ENCODE data around the gene CLEC11A.
A peak's percentile ranks its signal among the peaks of the same experiment; 100 is the strongest.

CLEC11A gene, protein sequence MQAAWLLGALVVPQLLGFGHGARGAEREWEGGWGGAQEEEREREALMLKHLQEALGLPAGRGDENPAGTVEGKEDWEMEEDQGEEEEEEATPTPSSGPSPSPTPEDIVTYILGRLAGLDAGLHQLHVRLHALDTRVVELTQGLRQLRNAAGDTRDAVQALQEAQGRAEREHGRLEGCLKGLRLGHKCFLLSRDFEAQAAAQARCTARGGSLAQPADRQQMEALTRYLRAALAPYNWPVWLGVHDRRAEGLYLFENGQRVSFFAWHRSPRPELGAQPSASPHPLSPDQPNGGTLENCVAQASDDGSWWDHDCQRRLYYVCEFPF

DNA sequence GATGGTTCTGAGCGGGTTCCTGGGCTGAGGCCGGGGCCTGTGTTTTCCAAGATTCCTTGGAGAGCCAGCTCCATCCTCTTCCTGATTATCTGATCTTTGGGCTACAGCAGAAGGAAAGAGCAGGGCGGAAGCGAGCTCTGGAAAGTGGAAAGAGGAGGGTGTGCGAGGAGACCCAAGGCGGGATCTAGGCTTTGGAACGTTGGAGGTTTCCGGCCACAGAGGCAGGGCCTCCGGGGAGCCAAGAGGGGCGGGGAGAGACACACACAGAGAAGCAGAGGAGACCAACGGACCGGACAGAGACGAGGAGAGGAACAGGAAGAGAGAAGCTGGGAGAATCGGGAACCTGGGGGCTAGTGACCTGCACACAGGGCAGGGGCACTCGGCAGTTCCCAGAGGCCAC is at the start of gene CLEC11A:
Gene CLEC11A, plus strand, starts transcription at position 296 of the 400 bp plus-strand sequence. CDS start 162 bp downstream, outside the sequence.
- DNase-seq: no peak

DNA sequence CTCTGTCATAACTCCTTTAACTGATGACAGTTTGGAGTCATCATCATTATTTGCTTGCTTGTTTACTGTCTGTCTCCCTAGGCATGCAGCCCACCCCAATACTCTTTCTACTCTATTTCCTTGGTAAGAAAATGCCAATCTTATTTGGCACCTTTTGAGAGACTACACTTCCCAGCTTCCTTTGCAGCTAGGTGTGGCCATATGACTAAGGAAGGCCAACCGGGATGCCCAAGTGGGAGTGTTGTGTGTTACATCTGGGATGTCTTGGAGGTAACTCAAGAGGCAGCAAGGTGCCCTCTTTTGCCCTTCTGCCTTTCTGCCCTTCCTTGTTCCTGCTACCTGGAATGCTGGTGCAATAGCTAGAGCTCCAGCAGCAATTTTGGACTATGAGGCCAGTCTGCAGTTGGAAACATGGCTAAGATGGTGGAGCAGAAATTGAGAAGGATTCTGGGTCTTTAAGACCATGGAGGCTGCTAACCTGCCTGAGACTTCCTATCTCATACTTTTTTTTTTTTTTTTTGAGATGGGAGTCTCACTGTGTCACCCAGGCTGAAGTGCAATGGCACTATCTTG is 46.5 kb upstream of the CLEC11A start:
- DNase-seq: no peak

- DNase-seq: no peak
Measured at GRCh38 chr19:50677636-50678035, 45.5 kb upstream of the CLEC11A start.

DNA sequence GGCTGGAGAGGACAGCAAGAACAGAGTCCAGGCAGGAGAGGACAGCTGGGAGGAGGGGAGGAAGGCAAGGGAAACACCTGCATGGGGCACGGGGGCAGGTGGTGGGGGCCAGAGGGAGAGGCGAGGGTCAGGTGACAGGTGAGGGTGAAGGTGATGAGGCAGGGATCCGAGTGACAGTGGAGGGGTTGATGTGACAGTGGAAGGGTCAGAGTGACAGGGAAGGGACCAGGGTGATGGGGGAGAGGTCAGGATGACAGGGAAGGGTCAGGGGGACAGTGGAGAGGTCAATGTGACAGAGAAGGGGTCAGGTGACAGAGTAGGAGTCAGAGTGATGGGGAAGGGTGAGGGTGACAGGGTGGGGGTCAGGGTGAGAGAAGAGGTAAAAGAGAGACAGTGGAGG is 44.8 kb upstream of the CLEC11A start:
- no peak for DNase-seq

DNA sequence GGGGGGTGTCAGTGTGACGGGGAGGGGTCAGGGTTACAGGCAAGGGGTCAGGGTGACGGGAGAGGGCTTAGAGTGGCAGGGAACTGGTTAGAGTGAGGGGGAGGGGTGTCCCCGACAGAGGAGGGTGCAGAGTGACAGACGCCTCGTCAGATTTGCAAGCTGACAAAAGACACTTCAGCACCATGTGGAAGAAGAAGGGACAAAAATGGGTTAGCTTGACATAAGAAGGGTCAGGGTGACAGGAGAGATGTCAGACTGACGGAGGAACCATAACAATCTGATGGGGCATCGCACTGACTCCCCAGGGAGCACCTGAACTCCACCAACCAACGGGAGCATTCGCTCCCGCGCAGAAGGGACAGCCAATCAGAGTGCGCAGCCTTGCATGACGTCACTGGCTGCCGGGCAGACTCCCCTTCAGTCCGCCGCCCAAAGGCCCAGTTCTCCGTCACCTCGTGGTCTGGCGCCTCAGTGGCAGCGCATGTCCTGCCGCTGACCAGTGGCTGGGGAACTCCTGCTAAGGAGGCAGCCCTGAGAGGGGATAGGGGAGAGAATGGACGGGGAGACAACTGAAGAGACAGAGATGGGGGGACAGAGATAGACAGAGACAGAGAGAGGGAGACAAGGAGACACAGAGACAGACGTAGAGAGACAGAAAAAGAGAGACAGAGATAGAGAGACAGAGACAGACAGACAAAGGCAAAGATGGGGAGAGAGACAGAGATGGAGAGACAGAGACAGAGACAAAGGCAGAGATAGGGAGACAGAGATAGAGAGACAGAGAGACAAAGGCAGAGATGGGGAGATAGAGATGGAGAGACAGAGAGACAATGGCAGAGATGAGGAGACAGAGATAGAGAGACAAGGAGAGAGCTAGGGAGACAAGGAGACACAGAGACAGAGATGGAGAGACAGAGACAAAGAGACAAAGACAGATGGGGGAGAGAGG is 43.7 kb upstream of the CLEC11A start:
- DNase-seq: peak; percentile 68 to 71

- no peak for DNase-seq
Measured at GRCh38 chr19:50686310-50687032, 36.7 kb upstream of the CLEC11A start.

DNA sequence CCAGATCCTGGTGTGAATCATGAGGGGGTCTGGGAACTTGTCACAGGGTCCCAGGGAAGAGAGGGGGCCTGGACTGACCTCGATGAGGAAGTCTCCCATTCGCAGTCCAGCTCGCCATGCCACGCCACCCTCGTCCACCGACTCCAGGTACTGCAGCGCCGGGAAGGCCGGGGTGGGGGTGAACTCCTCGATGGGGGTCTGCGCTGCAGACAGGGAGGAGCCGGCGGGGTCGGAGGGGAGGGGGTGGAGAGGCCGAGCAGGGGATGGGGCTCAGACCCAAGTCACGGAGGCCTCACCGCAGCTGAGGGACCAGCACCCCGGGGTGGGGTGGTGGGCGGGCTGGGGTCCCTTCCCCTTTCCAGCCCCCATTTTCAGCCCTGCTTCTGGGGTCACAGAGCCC is 34.4 kb upstream of the CLEC11A start:
- no peak for DNase-seq

- no peak for DNase-seq
Measured at GRCh38 chr19:50690439-50690838, 32.7 kb upstream of the CLEC11A start.

DNA sequence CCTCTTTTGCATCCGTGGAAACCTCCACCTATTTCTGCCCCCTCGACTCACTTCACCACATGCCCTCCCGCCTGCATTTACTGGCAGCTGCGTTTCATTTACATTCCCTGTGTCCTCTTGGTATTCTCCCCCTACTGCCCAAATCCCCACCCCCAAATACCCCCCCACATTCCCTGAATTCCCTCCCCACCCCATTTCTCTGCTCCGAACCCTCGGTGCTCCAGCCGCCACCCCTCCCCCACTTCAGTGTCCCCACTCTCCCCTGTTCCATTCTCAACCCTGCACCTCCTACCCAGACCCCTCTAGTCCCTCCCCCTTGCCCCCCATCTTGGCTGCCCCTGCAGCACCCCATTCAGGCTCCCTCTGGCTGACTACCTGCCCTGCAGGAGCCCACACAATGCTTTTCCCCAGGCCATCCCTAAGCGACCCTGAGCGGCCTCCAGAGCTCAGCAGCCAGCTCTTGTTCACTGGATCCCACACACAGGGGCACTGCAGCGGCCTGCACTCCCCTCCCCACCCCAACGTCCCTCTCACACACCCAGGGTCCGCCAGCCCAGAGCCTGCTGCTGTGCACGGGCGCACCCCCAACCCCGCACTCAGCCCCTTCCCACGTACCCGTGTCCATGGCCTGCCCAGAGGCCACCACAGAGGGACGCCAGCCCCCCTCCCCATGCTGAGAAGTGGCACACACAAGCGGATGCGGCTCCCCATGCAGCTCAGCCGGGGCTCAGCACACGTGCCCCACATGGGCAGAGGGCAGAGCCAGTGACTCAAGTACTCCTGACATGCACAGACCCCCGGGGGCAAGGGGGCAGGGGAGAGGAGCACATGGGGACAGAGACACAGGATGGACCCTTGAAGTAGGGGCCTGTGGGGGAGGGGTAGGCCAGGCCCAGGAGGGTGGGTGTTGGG is 29.8 kb upstream of the CLEC11A start:
- no peak for DNase-seq

GRCh38 chr19:50694815-50695145 is 28.4 kb upstream of the CLEC11A start:
- no peak for DNase-seq

DNA sequence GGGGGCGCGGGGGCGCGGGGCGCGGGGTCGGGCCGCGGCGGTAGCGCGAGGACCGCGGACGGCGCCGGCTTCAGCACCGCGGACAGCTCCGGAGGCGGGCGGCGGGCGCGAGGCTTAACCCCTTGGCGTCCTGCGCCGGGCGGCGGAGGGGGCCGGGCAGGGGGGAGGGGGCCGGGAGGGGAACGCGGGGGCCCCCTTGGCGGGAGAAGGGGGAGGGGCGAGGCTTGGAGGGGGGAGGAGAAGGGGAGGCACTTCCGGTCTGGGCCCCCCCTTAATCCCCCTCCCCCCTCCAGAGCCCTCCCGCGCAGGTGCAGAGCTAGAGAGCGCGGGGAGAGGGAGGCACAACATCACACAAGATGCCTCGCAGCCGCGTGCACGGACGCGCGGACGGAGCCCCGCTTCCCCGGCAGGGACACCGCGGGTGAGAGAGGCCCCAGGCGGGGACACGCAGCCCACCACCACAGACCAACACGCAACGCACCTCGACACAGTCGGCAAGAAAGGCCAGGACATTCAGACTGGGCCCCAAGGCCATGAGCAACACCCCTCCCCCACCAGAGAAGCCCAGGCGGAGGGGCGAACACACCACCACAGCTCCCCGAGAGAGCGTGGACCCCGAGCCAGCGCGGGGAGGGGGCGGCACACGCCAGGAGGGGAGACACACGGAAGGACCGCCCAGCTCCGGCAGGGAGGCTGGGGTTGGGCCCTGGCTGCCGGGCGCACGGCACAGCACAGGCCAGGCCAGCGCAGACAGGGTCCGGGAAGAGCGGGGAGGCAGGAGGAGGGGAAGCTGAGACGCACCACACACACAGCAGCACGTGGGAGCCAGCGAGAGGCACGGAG is 27.7 kb upstream of the CLEC11A start:
- DNase-seq: peak in 1 of 2 experiments; percentile 28

DNA sequence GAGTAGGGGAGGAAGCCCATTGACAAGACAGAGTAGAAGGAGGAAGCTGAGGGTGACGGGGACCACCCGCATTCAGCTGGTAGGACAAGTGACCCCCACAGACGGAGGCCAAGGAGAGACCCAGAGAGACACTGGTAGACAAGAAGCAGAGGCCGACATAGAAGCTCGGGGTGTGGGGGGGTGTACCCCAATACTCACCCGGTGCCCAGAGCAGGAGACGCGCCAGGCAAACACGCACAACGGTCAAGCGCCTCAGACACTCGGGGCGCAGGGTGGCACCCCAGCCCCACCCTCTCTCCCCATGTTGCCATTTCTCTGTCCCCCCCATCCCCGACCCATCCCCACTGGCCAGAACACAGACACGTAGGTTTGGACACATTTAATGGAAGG is 27.1 kb upstream of the CLEC11A start:
- no peak for DNase-seq

- DNase-seq: no peak
Measured at GRCh38 chr19:50697414-50698124, 25.6 kb upstream of the CLEC11A start.

- DNase-seq: no peak
Measured at GRCh38 chr19:50701367-50701985, 21.7 kb upstream of the CLEC11A start.

- no peak for DNase-seq
Measured at GRCh38 chr19:50702158-50702870, 20.9 kb upstream of the CLEC11A start.

DNA sequence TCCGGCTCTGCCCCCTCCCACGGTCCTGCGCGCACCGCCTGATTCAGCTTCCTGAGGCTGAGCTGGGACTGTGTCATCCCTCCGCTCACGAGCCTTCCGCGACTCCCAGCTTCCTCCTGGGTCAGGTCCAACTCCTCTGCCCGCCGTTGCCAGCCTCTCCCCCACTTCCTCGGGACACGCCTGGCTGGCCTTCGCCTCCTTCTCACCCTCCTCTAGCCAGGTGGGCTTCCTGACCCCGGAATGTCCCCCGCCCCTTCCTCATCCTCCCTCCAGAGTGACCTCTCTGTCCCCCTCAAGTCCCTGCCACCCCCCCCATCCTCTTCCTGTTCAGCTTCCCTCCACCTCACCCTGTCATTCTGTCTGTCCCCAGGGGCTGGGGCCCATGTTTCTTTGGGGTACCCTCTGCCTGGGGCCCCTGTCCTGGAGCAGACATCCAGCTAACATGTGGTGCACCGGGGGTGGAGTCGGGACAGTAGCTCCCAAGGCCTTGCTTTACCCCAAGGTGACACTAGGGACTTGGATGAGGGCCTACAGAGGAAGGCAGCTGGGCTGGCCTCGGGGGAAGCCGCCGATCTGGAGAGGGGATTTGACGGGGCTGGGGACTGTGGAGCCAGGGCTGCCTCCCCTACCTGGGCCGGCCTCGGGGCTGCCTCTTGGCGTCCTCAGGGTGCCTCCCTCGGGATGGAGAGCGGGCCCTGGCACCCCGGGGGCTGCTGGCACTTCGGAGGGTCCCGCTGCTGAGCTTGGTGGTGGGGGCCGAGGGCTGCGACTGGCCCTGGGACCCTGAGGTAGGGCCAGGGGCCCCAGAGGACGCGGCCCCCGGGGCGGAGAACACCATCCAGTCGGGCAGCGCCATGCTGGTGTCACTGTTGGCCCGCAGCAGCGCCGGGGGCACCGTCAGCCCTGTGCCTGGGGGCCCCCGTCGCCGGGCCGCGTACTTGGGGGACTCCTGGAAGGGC is 20.0 kb upstream of the CLEC11A start:
- DNase-seq: no peak

- no peak for DNase-seq
Measured at GRCh38 chr19:50703915-50704796, 19.0 kb upstream of the CLEC11A start.
